ENCODE results near the gene SSBP3. TPM values are rescaled to one million over a fixed set of nuclear protein-coding genes. Genes with fewer than 3 reads are reported as not detected.
A peak's percentile ranks its signal among the peaks of the same experiment; 100 is the strongest.

The SSBP3 gene
- total and polyA plus RNA-seq, 8 donors: 33.0 to 129 (median 112) TPM

- TF ChIP-seq CTCF (IDR thresholded peaks at IDR 0.05): no peak
- intact Hi-C loops (cut with DNase I): no loop called here
- H3K27me3 ChIP-seq: no peaks in the 10 kb centered on the region
- no peak overlapping the region for H3K4me3 ChIP-seq
- H3K36me3 ChIP-seq: no peaks in the 10 kb centered on the region
- ATAC-seq (peak; percentile 31), DNase-seq (peak in 2 of 4 donors; percentile 60 to 84)
- peaks cover 20 to 35% of the 10 kb centered on the region in 2 donors for H3K4me1 ChIP-seq
- H3K27ac ChIP-seq: no peak overlapping the region
- no peaks in the 10 kb centered on the region for H3K9me3 ChIP-seq
These were observed 26.5 kb downstream of the SSBP3 start for GRCh38 chr1:54379555-54380289.

GRCh38 chr1:54378874-54379554, 27.2 kb downstream of the SSBP3 start:
- Histone ChIP-seq H3K27ac (no peak overlapping the region), H3K4me3 (no peak overlapping the region), H3K27me3 (no peaks in the 10 kb centered on the region), H3K9me3 (no peaks in the 10 kb centered on the region), H3K4me1 (peaks cover 14 to 29% of the 10 kb centered on the region in 2 donors), H3K36me3 (no peaks in the 10 kb centered on the region)
- intact Hi-C loops (cut with DNase I): no loop called here
- DNase-seq (no peak), ATAC-seq (no peak)
- TF ChIP-seq CTCF (IDR thresholded peaks at IDR 0.05): no peak

GRCh38 chr1:54378157-54378873, 27.9 kb downstream of the SSBP3 start:
- ATAC-seq (no peak), DNase-seq (no peak)
- Histone ChIP-seq H3K36me3 (no peaks in the 10 kb centered on the region), H3K4me1 (peaks cover 14 to 30% of the 10 kb centered on the region in 2 donors), H3K9me3 (no peaks in the 10 kb centered on the region), H3K27ac (no peak overlapping the region), H3K27me3 (no peaks in the 10 kb centered on the region), H3K4me3 (no peak overlapping the region)
- intact Hi-C loops (cut with DNase I): no loop called here
- no peak for TF ChIP-seq CTCF (IDR thresholded peaks at IDR 0.05)

- Histone ChIP-seq H3K4me1 (peaks cover 12 to 40% of the 10 kb centered on the region in 2 donors), H3K36me3 (no peaks in the 10 kb centered on the region), H3K27ac (no peak overlapping the region), H3K4me3 (no peak overlapping the region), H3K9me3 (no peaks in the 10 kb centered on the region), H3K27me3 (no peaks in the 10 kb centered on the region)
- ATAC-seq (peak; percentile 70), DNase-seq (no peak)
- intact Hi-C loops (cut with DNase I): no loop called here
- no peak for TF ChIP-seq CTCF (IDR thresholded peaks at IDR 0.05)
These were observed 29.0 kb downstream of the SSBP3 start for GRCh38 chr1:54377040-54377691.
